Endothelial cell of umbilical vein (primary cell): ENCODE results near the gene FBXO2. TPM values are rescaled to one million over a fixed set of nuclear protein-coding genes. Genes with fewer than 3 reads are reported as not detected.

Experiments used
- BruUV-seq: library from RNA; stranded (reverse); fragments of 400-500 nt; replicated peaks from 2 replicates; lab custom pipeline; 2021; lab: Mats Ljungman, UMichigan
- CTCF ChIA-PET: fragments of 300-600, 350-600 bp; sonication (Branson Sonifier 250); formaldehyde crosslinking; loops from one replicate; lab custom pipeline; 2021; ENCODE audit warnings: antibody characterized with exemption, inconsistent platforms; lab: Charles Lee
- POLR2A ChIA-PET: fragments of 300-600, 350-600 bp; sonication (Branson Sonifier 250); formaldehyde crosslinking; loops from one replicate; lab custom pipeline; 2021; ENCODE audit warnings: antibody characterized with exemption, inconsistent platforms; lab: Charles Lee
- DNase-seq: peaks from one replicate; pipeline ENCODE4 v3.0.0-alpha.2; 2011; ENCODE audit warnings: low read depth, low spot score
- FAIRE-seq: peaks from 2 replicates; lab custom pipeline; 2011; peaks lifted over from hg19 to GRCh38; lab: Jason Lieb, UNC
- H2AFZ ChIP-seq: 2 replicates; pipeline ENCODE4 v1.6.0; 2012; ENCODE audit warnings: low read depth, low read length, control low read depth, inconsistent platforms
- H3K27ac ChIP-seq: 2 replicates; pipeline ENCODE4 v1.5.1; 2011; ENCODE audit warnings: low read depth, mild to moderate bottlenecking, control low read depth, low read length, moderate library complexity; ENCODE audit not compliant: insufficient read depth
- H3K27me3 ChIP-seq, 2 experiments: 2 replicates each; pipeline versions ENCODE4 v1.6.0 to v1.6.1; 2011; ENCODE audit warnings: low read length in 2 of 2, mixed read lengths in 1 of 2; ENCODE audit not compliant: control insufficient read depth in 2 of 2, insufficient read depth in 2 of 2
- H3K36me3 ChIP-seq, 2 experiments: 2 replicates in 1 of 2; 3 replicates in 1 of 2; pipeline ENCODE4 v1.5.1; 2011; ENCODE audit warnings: low read length in 2 of 2, mild to moderate bottlenecking in 1 of 2, moderate library complexity in 1 of 2; ENCODE audit not compliant: control insufficient read depth in 2 of 2, insufficient read depth in 2 of 2; ENCODE audit errors: extremely low read depth in 1 of 2
- H3K4me1 ChIP-seq: 3 replicates; pipeline ENCODE4 v1.5.1; 2011; ENCODE audit warnings: mild to moderate bottlenecking, low read length; ENCODE audit not compliant: control insufficient read depth, insufficient read depth; ENCODE audit errors: extremely low read depth
- H3K4me2 ChIP-seq: 2 replicates; pipeline ENCODE4 v1.6.1; 2011; ENCODE audit warnings: low read length, control low read depth, mixed read lengths; ENCODE audit not compliant: insufficient read depth
- H3K4me3 ChIP-seq, 3 experiments: fragments of 200-600 bp in 1 of 3; sonication (generic), shearing (Covaris generic) in 1 of 3; replicated peaks in 1 of 3; 2 replicates each; pipeline ENCODE4 v1.5.1; 2011 to 2016; ENCODE audit warnings: control low read depth in 3 of 3, low read length in 3 of 3, mild to moderate bottlenecking in 2 of 3, inconsistent platforms in 1 of 3, low read depth in 1 of 3, moderate library complexity in 1 of 3; ENCODE audit not compliant: insufficient read depth in 1 of 3
- H3K79me2 ChIP-seq: 2 replicates; pipeline ENCODE4 v1.6.0; 2012; ENCODE audit warnings: low read length, inconsistent platforms; ENCODE audit not compliant: control insufficient read depth, insufficient read depth
- H3K9ac ChIP-seq: replicated peaks from 2 replicates; pipeline ENCODE3; 2011; ENCODE audit warnings: low read length, control low read depth; ENCODE audit not compliant: insufficient read depth; ENCODE audit errors: extremely low read depth
- H3K9me1 ChIP-seq: replicated peaks from 3 replicates; pipeline ENCODE4 v1.6.0; 2011; ENCODE audit warnings: mild to moderate bottlenecking, low read length; ENCODE audit not compliant: control insufficient read depth, insufficient read depth; ENCODE audit errors: extremely low read depth
- H3K9me3 ChIP-seq: replicated peaks from 2 replicates; pipeline ENCODE4 v1.5.1; 2012; ENCODE audit warnings: low read length, inconsistent platforms; ENCODE audit not compliant: control insufficient read depth, insufficient read depth
- H4K20me1 ChIP-seq: replicated peaks from 2 replicates; pipeline ENCODE3; 2011; ENCODE audit warnings: mild to moderate bottlenecking, low read length; ENCODE audit not compliant: control insufficient read depth, insufficient read depth; ENCODE audit errors: extremely low read depth
- CTCF ChIP-seq, 2 donors: IDR thresholded peaks; 1 replicate in 1 of 2; 2 replicates in 1 of 2; pipeline ENCODE4 v1.5.1; 2011; ENCODE audit warnings: low read length in 2 of 2, mild to moderate bottlenecking in 2 of 2, moderate library complexity in 2 of 2, control low read depth in 1 of 2, inconsistent platforms in 1 of 2, low read depth in 1 of 2; ENCODE audit not compliant: insufficient read depth in 1 of 2; ENCODE audit errors: extremely low read depth in 1 of 2
- EZH2 ChIP-seq: IDR thresholded peaks from 2 replicates; pipeline ENCODE4 v1.6.1; 2012; ENCODE audit warnings: borderline replicate concordance, low read depth, mild to moderate bottlenecking, moderate library complexity, low read length, inconsistent platforms; ENCODE audit not compliant: severe bottlenecking
- FOS ChIP-seq: IDR thresholded peaks from 2 replicates; pipeline ENCODE4 v1.6.1; 2011; ENCODE audit warnings: mild to moderate bottlenecking, low read length, moderate library complexity, borderline replicate concordance; ENCODE audit not compliant: insufficient read depth
- GATA2 ChIP-seq: IDR thresholded peaks from 2 replicates; pipeline ENCODE4 v1.7.0; 2011; ENCODE audit warnings: low read depth, mild to moderate bottlenecking, moderate library complexity, mixed read lengths, low read length; ENCODE audit not compliant: insufficient read length, insufficient read depth
- JUN ChIP-seq: IDR thresholded peaks from 2 replicates; pipeline ENCODE4 v1.6.1; 2011; ENCODE audit warnings: borderline replicate concordance, low read depth; ENCODE audit not compliant: insufficient read length, insufficient read depth
- MAX ChIP-seq: IDR thresholded peaks from 2 replicates; pipeline ENCODE4 v1.6.1; 2011; ENCODE audit not compliant: insufficient read depth, insufficient read length
- MYC ChIP-seq: IDR thresholded peaks from one replicate; pipeline ENCODE4 v1.6.1; 2011; ENCODE audit warnings: mild to moderate bottlenecking, low read depth, low read length
- POLR2A ChIP-seq: IDR thresholded peaks from 2 replicates; pipeline ENCODE4 v1.6.1; 2012; ENCODE audit warnings: low read depth, mild to moderate bottlenecking, control low read depth, low read length
- POLR2AphosphoS5 ChIP-seq: IDR thresholded peaks from 2 replicates; pipeline ENCODE4 v1.6.1; 2012; ENCODE audit warnings: low read depth, mild to moderate bottlenecking, control low read depth, low read length, moderate library complexity; ENCODE audit not compliant: insufficient read depth
- dilution Hi-C: fragments of 300-500 bp; cut with MboI; formaldehyde crosslinking; loops from one replicate; pipeline ENCODE4 v1.15.0; 2019; ENCODE audit warnings: low sequenced_read_pairs; ENCODE audit not compliant: extremely low pct_ligation_motif_present
- intact Hi-C: fragments of 100-400 bp; cut with micrococcal nuclease; formaldehyde crosslinking; loops from one replicate; pipeline ENCODE4 v1.10.0; 2022
- polyA plus RNA-seq, 4 experiments: library from polyadenylated mRNA; depleted of rRNA in 3 of 4; stranded (reverse) in 3 of 4; unstranded in 1 of 4; fragments of >200 nt; gene quantifications; 2 replicates each; pipeline versions ENCODE4 v1.2.1 to v1.2.3, GENCODE V29; 2011 to 2012; ENCODE audit warnings: missing spikeins in 1 of 4
- total RNA-seq: library from RNA; stranded (reverse); gene quantifications from 2 replicates; pipeline ENCODE4 v1.2.3, GENCODE V29; 2021

The FBXO2 gene
- total and polyA plus RNA-seq, 2 donors (not counting 3 experiments of a cell fraction or from before 2014, with no cell fraction given): 0.42 to 0.91 TPM

GRCh38 chr1:11623702-11624101 is 30.5 kb downstream of the FBXO2 start:
- ChIA-PET CTCF (interaction anchor here (1.3 to 1.9 kb wide), 2 partner anchors 96 to 586 kb away, joined by 3 to 4 read pairs; no protein-coding TSS in a partner anchor), POLR2A (no interaction called here)
- H2AFZ ChIP-seq: no peak overlapping the region
- no peak for TF ChIP-seq EZH2
- TF ChIP-seq FOS: no peak
- no peak for TF ChIP-seq POLR2A
- TF ChIP-seq JUN: no peak
- no peak for TF ChIP-seq CTCF (IDR thresholded peaks at IDR 0.05; ENCODE audit: extremely low read depth in 1 of 2, insufficient read depth in 1 of 2, low read depth in 1 of 2, low read length in 2 of 2)
- no peak for TF ChIP-seq MAX
- TF ChIP-seq POLR2AphosphoS5: no peak
- no peak for TF ChIP-seq GATA2
- TF ChIP-seq MYC: no peak
- H3K4me3 ChIP-seq: no peak overlapping the region
- FAIRE-seq (no peak), DNase-seq (no peak)
- H3K27me3 ChIP-seq: no peaks in the 10 kb centered on the region
- H3K4me1 ChIP-seq: no peaks in the 10 kb centered on the region
- no peaks in the 10 kb centered on the region for H3K9me3 ChIP-seq
- H3K4me2 ChIP-seq: no peak overlapping the region
- H3K27ac ChIP-seq: no peak overlapping the region
- intact Hi-C loops: no loop called here
- dilution Hi-C loops: no loop called here
- H3K9ac ChIP-seq: no peak overlapping the region
- no peaks in the 10 kb centered on the region for H3K79me2 ChIP-seq
- H4K20me1 ChIP-seq: no peaks in the 10 kb centered on the region
- H3K9me1 ChIP-seq: no peaks in the 10 kb centered on the region
- no peaks in the 10 kb centered on the region for H3K36me3 ChIP-seq
- BruUV-seq: no TSS peak
